Measurements from ENCODE around the gene CABP7.

DNA sequence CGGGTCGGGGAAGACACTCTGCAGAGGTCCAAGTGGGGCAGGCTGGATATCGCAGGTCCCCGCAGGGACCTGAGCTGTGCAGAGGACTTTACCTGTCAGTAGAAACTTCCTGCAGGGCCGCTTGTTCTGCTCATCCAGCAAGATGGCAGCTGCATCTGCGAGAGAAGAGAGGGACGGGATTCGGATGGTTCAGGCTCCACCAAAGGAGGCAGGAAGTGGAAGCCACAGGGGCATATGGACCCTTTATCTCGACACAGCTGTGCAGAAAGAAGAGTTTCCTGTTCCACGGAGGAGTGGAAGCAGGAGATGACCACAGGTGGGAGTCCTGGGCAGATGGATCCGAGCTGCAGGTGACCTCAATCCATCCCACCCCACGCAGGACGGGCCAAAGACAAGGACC is 22.5 kb downstream of the CABP7 start:
- no peak for TF ChIP-seq EZH2 (IDR thresholded peaks at IDR 0.05; ENCODE audit: borderline replicate concordance, low read depth, low read length, severe bottlenecking)
- TF ChIP-seq, protein P1, sequence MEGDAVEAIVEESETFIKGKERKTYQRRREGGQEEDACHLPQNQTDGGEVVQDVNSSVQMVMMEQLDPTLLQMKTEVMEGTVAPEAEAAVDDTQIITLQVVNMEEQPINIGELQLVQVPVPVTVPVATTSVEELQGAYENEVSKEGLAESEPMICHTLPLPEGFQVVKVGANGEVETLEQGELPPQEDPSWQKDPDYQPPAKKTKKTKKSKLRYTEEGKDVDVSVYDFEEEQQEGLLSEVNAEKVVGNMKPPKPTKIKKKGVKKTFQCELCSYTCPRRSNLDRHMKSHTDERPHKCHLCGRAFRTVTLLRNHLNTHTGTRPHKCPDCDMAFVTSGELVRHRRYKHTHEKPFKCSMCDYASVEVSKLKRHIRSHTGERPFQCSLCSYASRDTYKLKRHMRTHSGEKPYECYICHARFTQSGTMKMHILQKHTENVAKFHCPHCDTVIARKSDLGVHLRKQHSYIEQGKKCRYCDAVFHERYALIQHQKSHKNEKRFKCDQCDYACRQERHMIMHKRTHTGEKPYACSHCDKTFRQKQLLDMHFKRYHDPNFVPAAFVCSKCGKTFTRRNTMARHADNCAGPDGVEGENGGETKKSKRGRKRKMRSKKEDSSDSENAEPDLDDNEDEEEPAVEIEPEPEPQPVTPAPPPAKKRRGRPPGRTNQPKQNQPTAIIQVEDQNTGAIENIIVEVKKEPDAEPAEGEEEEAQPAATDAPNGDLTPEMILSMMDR (IDR thresholded peaks at IDR 0.05; ENCODE audit: borderline replicate concordance, extremely low read depth, low read length, poor library complexity, severe bottlenecking) = no peak
